Ascending aorta (tissue), 2 donors: ENCODE data around the gene PRMT9. TPM values are rescaled to one million over a fixed set of nuclear protein-coding genes. Genes with fewer than 3 reads are reported as not detected.

Source experiments
- DNase-seq, 2 donors: peaks; one replicate each; pipeline ENCODE4 v3.0.0-alpha.2; 2019; ENCODE audit warnings: low spot score in 2 of 2
- H3K27ac ChIP-seq, 2 donors: fragments of 200-600 bp; sonication (generic); one replicate each; pipeline ENCODE4 v1.5.1; 2016 to 2017; ENCODE audit warnings: mild to moderate bottlenecking in 1 of 2
- H3K27me3 ChIP-seq: fragments of 200-600 bp; sonication (generic); one replicate; pipeline ENCODE4 v1.5.1; 2017
- H3K36me3 ChIP-seq, 2 donors: fragments of 200-600 bp; sonication (generic); one replicate each; pipeline ENCODE4 v1.5.1; 2016
- H3K4me1 ChIP-seq, 2 donors: fragments of 200-600 bp; sonication (generic); one replicate each; pipeline ENCODE4 v1.5.1; 2016 to 2017; ENCODE audit warnings: mild to moderate bottlenecking in 1 of 2
- H3K4me3 ChIP-seq, 2 donors: fragments of 200-600 bp; sonication (generic); one replicate each; pipeline ENCODE4 v1.5.1; 2016 to 2017; ENCODE audit warnings: mild to moderate bottlenecking in 1 of 2
- H3K9me3 ChIP-seq, 2 donors: fragments of 200-600 bp; sonication (generic); one replicate each; pipeline ENCODE4 v1.5.1; 2016
- CTCF ChIP-seq, 3 experiments: fragments of 200-600 bp in 2 of 3; fragments of 450-650 bp in 1 of 3; sonication (generic) in 2 of 3; IDR thresholded peaks; one replicate each; pipeline ENCODE4 v1.5.1; 2016 to 2019; ENCODE audit warnings: antibody characterized with exemption in 3 of 3, mild to moderate bottlenecking in 1 of 3, moderate library complexity in 1 of 3
- intact Hi-C: fragments of 100-400 bp; cut with DNase I; formaldehyde crosslinking; loops from one replicate; pipeline ENCODE4 v1.15.1; 2023
- total RNA-seq: library from RNA; depleted of rRNA; stranded (reverse); fragments of >200 nt; gene quantifications from one replicate; pipeline ENCODE4 v1.1.0, GENCODE V29; 2016

PRMT9 gene
- total RNA-seq, 1 donor from 2014 or later = 1.6 TPM

GRCh38 chr4:147655639-147656038 lies 28.3 kb downstream of the PRMT9 start:
- Histone ChIP-seq H3K27ac (no peak overlapping the region), H3K4me3 (no peak overlapping the region), H3K27me3 (no peaks in the 10 kb centered on the region), H3K4me1 (no peaks in the 10 kb centered on the region), H3K36me3 (peaks cover 15 to 43% of the 10 kb centered on the region in 2 donors), H3K9me3 (no peaks in the 10 kb centered on the region)
- intact Hi-C loops = no loop called here
- no peak for DNase-seq
- TF ChIP-seq CTCF (IDR thresholded peaks at IDR 0.05) = no peak

- H3K4me3 ChIP-seq = no peak overlapping the region
- H3K27ac ChIP-seq = no peak overlapping the region
- intact Hi-C loops = no loop called here
- no peak for TF ChIP-seq CTCF (IDR thresholded peaks at IDR 0.05)
- H3K27me3 ChIP-seq = no peaks in the 10 kb centered on the region
- no peaks in the 10 kb centered on the region for H3K9me3 ChIP-seq
- H3K4me1 ChIP-seq = no peaks in the 10 kb centered on the region
- peaks cover 15 to 26% of the 10 kb centered on the region in 2 donors for H3K36me3 ChIP-seq
- DNase-seq = no peak
Observed at GRCh38 chr4:147651563-147651962, 32.4 kb downstream of the PRMT9 start.

GRCh38 chr4:147648656-147649055 lies 35.3 kb downstream of the PRMT9 start:
- Histone ChIP-seq H3K27ac (no peak overlapping the region), H3K4me3 (no peak overlapping the region), H3K27me3 (no peaks in the 10 kb centered on the region), H3K9me3 (no peaks in the 10 kb centered on the region), H3K36me3 (peaks cover 0 to 10% of the 10 kb centered on the region in 2 donors), H3K4me1 (peaks cover 0 to 2% of the 10 kb centered on the region in 2 donors)
- intact Hi-C loops = no loop called here
- no peak for DNase-seq
- TF ChIP-seq CTCF (IDR thresholded peaks at IDR 0.05) = no peak

GRCh38 chr4:147645099-147645498 lies 38.9 kb downstream of the PRMT9 start:
- Histone ChIP-seq H3K4me1 (peaks cover 0 to 2% of the 10 kb centered on the region in 2 donors), H3K9me3 (no peaks in the 10 kb centered on the region), H3K36me3 (peaks cover 4 to 19% of the 10 kb centered on the region in 2 donors), H3K27me3 (no peaks in the 10 kb centered on the region), H3K27ac (no peak overlapping the region), H3K4me3 (no peak overlapping the region)
- no peak for TF ChIP-seq CTCF (IDR thresholded peaks at IDR 0.05)
- DNase-seq = no peak
- intact Hi-C loops = no loop called here

GRCh38 chr4:147644471-147644870 lies 39.5 kb downstream of the PRMT9 start:
- H3K36me3 ChIP-seq = peaks cover 4 to 19% of the 10 kb centered on the region in 2 donors
- H3K27ac ChIP-seq = no peak overlapping the region
- no peak overlapping the region for H3K4me3 ChIP-seq
- intact Hi-C loops = no loop called here
- H3K9me3 ChIP-seq = no peaks in the 10 kb centered on the region
- no peaks in the 10 kb centered on the region for H3K27me3 ChIP-seq
- DNase-seq = no peak
- TF ChIP-seq CTCF (IDR thresholded peaks at IDR 0.05) = no peak
- peaks cover 0 to 2% of the 10 kb centered on the region in 2 donors for H3K4me1 ChIP-seq

GRCh38 chr4:147643616-147644015 lies 40.3 kb downstream of the PRMT9 start:
- no peak overlapping the region for H3K27ac ChIP-seq
- no peak for TF ChIP-seq CTCF (IDR thresholded peaks at IDR 0.05)
- no peak for DNase-seq
- peaks cover 4 to 19% of the 10 kb centered on the region in 2 donors for H3K36me3 ChIP-seq
- no peaks in the 10 kb centered on the region for H3K27me3 ChIP-seq
- H3K4me1 ChIP-seq = peaks cover 0 to 2% of the 10 kb centered on the region in 2 donors
- H3K4me3 ChIP-seq = no peak overlapping the region
- intact Hi-C loops = no loop called here
- H3K9me3 ChIP-seq = no peaks in the 10 kb centered on the region
